GM19193 (cell line): ENCODE measurements around the gene RRP1B.

ENCODE experiments used
- POLR2A ChIP-seq: IDR thresholded peaks from 4 replicates; pipeline ENCODE4 v1.6.1; 2011; ENCODE audit not compliant: insufficient read depth, insufficient read length; ENCODE audit errors: extremely low read depth

Gene RRP1B, protein sequence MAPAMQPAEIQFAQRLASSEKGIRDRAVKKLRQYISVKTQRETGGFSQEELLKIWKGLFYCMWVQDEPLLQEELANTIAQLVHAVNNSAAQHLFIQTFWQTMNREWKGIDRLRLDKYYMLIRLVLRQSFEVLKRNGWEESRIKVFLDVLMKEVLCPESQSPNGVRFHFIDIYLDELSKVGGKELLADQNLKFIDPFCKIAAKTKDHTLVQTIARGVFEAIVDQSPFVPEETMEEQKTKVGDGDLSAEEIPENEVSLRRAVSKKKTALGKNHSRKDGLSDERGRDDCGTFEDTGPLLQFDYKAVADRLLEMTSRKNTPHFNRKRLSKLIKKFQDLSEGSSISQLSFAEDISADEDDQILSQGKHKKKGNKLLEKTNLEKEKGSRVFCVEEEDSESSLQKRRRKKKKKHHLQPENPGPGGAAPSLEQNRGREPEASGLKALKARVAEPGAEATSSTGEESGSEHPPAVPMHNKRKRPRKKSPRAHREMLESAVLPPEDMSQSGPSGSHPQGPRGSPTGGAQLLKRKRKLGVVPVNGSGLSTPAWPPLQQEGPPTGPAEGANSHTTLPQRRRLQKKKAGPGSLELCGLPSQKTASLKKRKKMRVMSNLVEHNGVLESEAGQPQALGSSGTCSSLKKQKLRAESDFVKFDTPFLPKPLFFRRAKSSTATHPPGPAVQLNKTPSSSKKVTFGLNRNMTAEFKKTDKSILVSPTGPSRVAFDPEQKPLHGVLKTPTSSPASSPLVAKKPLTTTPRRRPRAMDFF

GRCh38 chr21:43659136-43660000 lies at the start of gene RRP1B, which contains the start of gene HSF2BP:
Gene RRP1B (plus strand): TSS chr21:43659560. CDS start chr21:43659665, 105 bp downstream.
Gene HSF2BP (minus strand): TSS chr21:43659488. CDS start chr21:43658096, 1,392 bp downstream.
- peak; percentile 91 for TF ChIP-seq POLR2A

- no peak for TF ChIP-seq POLR2A
These were observed 47.6 kb upstream of the RRP1B start for GRCh38 chr21:43611598-43612369.

- TF ChIP-seq POLR2A, result no peak
These were observed 45.4 kb upstream of the RRP1B start for GRCh38 chr21:43613755-43614638.

- no peak for TF ChIP-seq POLR2A
These were observed 44.5 kb upstream of the RRP1B start for GRCh38 chr21:43614839-43615238.

DNA sequence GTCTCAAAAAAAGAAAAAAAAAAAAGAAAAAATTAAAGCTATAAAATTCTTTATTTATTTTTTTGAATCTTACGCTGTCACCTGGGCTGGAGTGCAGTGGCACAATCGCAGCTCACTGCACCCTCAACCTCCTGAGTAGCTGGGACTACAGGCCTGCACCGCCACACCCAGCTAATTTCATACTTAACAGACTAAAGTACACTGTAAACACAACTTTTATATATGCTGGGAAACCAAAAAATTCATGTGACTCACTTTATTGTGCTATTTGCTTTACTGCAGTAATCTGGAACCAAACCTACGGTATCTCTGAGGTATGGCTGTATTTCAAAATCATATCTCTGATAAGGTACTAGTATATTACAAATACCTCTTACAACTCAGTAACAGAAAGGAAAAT lies 40.4 kb upstream of the RRP1B start:
- TF ChIP-seq POLR2A, result no peak

DNA sequence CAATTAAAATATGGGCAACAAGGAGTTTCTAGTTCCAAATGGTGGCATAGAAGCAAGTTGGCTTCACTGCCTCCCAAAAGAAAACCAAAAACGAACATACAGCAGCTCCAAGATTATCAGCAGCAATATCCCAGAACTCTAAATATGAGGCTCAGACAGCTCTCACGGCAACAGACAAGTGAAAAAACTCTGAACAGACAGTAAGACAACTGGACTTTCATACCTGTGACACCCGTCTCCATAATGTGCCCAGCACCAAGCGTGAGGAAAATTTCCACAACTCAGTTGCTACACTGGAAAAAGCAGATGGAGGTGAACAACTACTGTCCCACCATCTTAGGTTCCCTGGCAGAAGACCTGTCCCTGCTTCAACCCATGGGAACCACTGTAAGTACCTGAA lies 40.0 kb upstream of the RRP1B start:
- no peak for TF ChIP-seq POLR2A

DNA sequence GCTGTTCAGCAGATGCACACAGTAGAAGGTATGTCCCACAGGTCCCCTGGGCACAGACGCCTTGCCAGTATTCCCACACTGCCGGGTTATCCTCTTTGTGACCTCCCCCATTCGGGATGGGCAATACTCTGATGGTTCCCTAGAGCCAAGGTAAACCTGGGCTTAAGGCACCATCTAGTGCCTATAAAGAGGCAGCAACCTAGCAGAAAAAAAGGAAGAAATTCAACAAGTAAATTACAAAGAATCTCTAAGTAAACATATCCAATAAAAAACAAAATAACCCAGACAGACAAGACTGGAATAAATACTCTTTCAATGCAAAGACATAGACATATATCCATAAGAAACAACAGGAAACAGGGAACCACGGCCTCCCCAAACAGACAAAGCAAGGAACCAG lies 39.5 kb upstream of the RRP1B start:
- no peak for TF ChIP-seq POLR2A

DNA sequence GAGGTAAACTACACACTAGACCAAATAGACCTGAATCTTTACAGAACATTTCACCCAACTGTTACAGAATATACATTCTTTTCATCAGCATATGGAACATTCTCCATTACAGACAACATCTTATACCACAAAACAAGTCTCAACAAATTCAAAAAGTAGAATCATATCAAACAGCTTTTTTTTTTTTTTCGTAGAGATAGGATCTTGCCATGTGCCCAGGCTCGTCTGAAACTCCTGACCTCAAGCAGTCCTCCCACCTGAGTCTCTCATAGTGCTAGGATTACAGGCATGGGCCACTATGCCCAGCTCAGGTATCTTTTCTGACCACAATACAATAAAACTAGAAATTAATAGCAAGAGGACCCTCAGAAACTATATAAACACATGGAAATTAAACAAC lies 36.6 kb upstream of the RRP1B start:
- no peak for TF ChIP-seq POLR2A

DNA sequence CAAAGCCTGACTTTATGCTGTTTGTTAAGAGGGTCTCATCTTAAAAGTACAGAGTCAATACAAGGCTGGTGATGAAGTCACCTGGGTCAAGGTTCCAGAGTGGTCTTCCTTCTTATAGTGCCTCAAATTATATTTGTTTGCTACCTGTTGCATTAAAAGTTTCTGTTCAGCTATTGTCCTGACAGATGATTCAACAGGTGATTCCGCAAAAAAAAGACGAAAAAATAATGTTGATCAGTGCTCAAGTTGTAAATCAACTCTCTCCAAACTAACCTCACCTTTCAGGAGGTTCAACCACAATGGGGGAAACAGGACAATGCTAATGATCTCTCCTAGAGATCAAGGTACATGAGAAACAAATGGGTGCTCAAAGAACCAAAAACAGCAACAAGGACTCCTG lies 35.8 kb upstream of the RRP1B start:
- no peak for TF ChIP-seq POLR2A

GRCh38 chr21:43624339-43624738 lies 35.0 kb upstream of the RRP1B start:
- no peak for TF ChIP-seq POLR2A

- TF ChIP-seq POLR2A, result no peak
These were observed 33.0 kb upstream of the RRP1B start for GRCh38 chr21:43626390-43626789.

GRCh38 chr21:43627527-43627926 lies 31.8 kb upstream of the RRP1B start:
- TF ChIP-seq POLR2A, result no peak

GRCh38 chr21:43631411-43632107 lies 27.8 kb upstream of the RRP1B start:
- no peak for TF ChIP-seq POLR2A
